HG03097 (cell line): ENCODE data around the gene SUMO3.
A peak's percentile ranks its signal among the peaks of the same experiment; 100 is the strongest.
"Not testable (repeated sequence)": the region's sequence is repeated elsewhere in the genome, so short reads cannot be mapped to it uniquely, and the experiment has no call there.

Source experiments
- ATAC-seq: cut with Tn5 transposase; IDR thresholded peaks from one replicate; pipeline ENCODE4 v1.9.1; 2021; ENCODE audit not compliant: unreplicated experiment, low FRiP score

The SUMO3 gene

DNA sequence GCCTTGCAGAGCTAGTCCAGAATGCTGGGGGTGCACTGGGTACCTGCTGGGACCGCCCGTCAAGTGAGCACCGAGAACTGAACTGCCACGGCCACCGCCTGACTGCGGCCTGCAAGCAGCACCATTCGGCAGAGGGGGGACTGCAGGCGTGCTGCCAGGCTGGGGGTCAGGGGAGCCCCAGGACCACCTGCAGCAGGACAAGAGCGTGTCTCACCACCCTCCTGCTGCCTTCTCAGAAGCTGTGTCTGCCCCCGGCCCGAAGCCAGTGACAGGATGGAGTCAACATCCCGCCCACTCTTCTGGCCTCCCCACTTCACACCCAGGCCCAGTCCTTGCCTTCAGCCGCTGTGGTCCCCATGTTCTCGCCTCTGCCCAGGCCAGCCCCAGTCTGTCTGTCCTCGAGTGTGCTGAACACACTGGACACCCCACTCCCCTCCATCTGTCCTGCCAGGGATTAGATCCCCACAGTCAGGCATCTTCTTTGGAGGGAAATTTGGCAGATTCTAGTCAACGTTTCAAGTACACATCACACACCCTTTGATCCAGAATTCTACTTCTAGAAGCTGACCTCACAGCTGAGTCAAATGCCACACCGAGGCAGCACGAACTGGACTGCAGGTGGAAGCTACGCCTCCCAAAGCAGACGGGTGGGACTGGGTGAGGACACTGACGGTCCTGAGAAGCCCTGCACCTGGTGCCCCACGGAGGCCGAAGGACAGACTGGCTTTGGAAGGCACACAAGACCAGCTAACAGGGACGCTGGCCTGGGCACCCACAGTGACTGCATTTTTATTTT lies 29.6 kb upstream of the SUMO3 start:
- no peak for ATAC-seq

DNA sequence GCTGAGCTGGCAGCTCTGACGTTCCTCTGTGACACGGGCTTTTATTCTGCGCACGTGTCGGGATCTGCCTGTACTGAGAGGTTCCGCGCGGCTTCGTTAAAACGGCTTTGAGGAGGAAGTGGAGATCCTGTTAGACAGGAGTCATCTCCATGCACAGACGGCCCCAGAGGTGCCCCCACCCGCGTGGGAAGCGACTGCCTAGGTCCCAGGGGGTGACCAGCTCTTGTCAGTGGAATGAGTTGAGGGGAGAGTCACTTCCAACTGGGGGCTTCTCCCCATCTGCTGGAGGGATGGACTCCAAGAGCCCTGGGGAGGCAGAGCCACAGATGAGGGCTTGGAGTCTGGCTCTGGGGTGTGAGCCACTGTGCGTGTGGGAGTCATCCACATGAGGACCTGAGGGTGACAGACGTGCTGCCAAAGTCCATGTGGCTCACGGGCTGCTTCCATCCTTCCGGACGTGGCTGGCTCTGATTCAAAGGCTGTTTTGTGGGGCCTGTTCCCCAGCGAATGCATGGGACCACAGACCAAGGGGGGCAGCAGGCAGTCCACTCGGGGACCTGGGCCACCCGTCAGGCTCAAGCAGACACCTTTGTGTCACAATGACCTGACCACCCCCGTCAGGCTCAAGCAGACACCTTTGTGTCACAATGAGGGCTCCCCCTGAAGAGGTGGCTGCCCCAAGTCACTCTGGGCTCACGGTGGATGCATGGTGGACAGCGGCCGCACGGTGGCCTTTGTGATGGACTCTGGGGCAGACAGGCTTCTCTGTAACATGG lies 28.8 kb upstream of the SUMO3 start:
- no peak for ATAC-seq

DNA sequence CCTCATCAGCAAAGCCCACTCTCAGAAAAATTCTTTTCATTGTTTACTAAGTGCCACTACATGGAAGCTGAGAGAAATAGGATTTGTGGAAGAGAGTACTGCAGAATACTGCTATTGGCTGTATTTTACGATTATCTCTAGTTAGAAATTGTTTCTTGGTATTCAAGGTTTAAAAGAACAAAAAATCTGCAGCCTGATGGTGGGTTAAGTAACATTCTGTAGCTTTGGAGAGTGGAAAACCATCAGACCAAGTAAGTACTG lies 28.3 kb upstream of the SUMO3 start:
- no peak for ATAC-seq

DNA sequence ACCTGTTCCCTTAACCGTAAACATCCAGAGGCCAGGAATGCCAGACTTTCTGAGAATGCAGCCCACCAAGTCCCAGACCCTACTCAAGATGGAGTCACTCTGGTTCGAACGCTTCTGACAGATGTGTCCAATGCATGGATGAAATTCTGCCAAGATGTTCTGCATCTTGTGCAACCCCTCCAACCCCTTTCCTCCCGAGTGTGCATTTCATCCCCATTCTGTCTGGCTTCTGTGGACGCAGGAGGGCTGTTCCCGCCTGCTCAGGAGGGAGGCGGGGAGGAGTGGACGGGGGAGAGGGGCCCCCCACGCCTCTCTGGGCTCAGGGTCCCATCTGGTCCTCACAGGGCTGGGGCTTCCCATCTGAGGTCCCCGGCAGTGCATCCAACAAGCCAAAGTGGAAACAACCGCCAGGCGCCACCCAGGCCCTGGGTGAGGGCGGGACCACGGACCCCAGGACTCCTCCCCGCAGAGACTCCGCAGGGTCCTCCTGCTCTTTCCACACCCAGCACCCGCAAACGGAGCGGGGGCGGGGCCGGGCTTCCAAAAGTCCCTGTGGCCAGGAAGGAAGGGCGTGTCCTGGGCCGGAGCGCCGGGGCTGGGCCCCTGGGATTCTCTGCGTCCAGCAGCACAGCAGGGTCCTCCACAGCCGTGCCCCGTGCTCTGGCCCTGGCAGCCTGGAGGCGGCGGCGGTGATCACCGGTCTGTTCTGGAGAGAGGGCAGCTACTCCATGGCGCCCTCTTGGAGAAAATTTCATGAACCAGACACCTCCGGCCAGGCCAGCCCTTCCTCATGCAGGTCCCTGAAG lies 27.8 kb upstream of the SUMO3 start:
- peak; percentile 49 for ATAC-seq

DNA sequence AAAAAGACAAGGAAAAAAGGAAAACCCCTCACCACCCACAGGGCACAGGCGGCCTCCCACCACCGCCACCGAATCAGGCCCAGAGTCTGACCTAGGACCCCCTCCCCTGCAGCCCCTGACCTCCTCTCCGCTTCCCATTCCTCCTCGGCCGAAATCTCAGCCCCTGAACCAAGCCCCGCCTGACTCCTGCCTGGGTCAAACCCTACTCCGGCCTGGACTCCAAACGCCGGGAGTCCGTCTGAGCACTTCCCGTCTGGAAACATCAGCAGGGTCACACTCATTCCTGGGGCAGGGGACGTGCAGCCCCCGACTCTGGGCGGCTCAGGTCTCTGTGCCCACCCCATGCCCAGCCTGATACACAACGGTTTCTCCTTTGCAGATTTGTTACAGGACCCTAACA lies 26.4 kb upstream of the SUMO3 start:
- no peak for ATAC-seq

DNA sequence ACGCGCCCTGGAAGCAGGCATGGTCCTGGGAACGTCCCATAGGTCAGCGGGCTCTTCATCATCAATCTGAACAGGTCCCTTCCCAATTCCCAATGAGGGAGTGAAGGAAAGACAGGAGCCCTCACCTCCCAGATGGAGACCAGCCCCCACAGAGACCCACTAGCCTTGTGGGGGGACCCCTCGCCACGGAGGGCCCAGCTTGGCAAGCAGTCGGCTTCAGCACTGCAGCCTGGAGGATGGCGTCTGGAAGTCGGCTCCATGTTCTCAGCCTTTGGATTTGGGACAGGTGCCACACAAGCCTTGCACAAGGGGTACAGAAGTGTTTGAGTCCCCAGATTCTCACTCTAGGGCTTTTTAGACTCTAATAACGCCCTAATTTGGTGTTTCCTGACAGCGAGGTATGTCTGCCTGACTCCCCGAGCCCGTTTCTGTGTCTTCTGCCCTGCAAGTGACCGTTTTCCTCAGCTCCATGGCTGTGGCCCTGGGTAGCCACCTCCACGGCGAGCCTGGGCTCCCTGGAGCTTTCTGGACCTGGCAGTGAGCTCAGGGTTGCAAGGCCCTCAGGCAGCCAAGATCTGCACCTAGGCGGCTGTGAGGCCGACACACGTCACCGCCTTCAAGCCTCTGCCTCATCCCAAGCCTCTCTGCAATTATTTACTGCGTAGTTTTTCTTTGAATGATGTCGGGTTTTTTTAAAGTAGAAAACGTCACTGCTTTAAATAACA lies 25.0 kb upstream of the SUMO3 start:
- no peak for ATAC-seq

DNA sequence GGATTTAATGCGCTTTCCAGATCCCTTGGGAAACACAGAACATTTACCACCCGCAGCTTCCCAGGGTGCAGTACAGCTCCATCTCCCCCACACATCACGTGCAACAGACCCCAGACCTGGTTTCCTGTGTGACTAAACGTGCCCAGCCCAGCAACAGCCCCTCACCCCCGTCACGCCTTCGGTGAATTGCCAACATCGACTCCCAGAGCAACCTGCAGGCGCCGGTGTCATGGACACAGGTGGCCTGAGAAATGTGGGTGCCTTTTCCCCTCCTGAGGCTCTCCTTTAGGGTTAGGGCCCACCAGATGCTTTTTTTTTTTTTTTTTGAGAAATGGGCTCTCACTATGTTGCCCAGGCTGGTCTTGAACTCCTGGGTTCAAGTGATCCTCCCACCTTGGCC lies 24.2 kb upstream of the SUMO3 start:
- no peak for ATAC-seq

DNA sequence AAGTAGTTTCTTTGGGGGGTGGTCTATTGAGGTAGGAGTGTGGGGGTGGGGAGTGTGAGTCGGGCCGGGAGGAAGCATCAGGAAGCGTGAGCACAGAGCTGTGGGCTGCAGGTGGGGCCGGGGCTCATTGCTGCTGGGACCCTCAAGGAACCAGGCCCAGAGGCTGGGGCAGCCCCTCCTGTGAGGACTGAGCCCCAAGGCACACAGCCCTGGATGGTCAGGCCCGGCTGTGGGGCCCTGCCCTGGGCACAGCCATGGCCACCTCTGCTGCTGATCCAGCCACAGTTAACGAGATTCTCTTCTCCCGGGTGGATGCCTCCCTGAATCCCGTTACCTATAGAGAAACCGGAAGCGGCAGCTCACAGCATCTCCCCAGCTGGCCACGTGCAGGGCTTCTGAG lies 22.9 kb upstream of the SUMO3 start:
- ATAC-seq = no peak

DNA sequence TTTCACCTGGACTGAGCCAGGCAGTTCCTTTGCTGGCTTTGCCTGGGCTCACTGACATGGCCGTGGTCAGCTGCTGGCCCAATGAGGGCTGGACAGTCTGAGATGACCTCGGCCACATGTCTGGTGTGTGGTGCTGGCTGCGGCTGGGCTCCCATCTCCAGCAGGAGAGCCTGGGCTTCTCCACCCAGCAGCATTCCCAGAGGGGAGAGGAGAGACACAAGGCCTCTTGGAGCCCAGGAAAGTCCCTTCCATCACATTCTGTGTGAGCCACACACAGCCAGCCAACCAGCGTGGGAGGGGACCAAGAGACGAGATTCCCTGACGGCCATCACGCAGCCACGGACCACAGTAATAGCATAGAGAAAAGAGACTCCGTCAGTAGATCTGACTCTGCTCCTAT lies 21.1 kb upstream of the SUMO3 start:
- no peak for ATAC-seq

DNA sequence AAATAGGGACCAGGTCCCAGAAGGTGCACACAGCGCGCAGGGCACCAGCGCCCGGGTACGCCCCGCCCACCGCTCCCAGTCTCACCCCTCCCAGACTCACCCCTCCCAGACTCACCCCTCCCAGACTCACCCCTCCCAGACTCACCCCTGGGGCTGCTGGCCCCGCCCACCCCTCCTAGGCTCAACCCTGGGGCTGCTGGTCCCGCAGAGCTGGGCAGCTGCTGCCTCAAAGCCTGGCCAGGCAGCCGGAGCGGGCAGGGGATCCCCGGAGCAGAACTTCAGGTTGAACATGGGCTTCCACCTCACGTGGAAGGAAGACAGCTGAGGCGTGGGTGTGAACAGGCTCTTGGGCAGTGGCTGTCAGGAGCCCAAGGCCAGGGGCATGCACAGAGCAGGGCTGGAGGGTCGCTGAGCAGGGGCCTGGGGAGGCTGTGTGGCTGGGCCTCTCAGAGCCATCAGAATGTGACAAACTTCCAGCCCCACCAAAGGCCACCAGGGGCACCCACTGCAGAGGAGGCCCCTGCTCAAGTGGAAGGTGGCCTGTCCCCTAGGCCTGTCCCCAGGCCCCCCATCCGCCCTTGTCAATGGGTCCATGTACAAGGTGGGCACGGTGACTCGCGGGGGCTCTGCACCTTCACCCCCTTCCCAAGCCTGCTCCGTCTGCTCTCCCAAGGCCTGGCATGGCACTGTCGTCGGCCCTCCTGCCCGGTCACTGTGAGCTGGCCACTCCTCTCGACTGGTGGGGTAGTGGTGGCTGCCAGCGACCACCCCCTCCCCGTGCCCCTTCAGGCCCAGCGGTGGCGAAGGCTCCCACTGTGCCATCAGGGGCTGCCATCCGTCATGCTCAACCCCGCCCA lies 20.4 kb upstream of the SUMO3 start:
- no peak for ATAC-seq

DNA sequence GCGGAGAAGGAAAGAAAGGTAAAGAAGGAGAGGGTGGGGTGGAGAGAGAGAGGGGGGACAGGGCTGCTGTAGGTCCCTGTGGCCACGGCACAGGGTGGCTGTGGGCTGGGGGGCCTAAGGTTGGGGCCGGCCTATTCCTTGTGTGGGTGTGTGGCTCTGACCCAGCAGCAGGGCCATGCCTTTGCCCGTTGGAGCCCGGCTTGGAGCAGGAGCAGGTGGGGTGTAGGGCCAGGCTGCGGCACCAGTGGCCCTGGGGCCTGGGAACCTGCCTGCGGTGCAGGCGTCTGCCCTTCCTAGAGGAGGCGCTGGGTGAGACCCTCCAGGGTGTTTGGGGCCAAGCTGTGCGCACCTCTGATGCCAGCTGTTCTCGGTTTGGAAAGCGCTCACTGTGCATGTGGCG lies 19.7 kb upstream of the SUMO3 start:
- no peak for ATAC-seq

DNA sequence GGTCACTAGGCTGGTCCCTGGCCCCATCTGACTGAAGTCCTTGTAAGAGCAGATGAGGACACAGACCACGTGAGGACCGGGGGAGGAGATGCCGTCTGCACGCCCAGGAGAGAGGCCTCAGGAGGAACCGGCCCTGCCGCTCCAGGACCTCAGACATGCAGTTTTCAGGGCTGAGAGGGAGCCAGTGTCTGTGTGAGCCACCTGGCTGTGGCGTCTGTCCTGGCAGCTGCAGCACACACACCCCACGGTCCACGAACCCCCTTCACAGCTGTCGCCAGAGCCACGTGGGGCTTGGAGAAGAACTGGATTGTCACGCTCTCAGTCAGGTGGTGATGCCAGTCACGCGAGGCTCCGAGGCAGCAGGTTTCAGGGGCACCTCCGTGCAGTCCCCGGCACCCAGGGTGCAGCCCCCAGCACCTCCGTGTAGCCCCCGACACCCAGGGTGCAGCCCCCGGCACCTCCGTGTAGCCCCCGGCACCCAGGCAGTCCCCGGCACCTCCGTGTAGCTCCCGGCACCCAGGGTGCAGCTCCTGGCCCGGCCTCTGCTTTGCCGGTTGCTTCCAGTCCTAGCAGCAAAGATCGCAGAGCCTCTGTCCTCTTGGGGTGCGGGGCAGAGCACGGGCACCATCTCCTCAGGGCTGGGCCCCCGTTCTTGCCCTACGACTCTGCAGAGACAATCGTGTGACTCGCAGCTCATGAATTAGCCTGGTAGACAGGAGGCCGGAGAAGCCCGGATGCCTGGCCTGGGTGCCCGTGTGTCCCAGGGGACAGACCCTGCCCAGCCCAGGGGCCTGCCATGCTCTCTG lies 19.0 kb upstream of the SUMO3 start:
- ATAC-seq = no peak

DNA sequence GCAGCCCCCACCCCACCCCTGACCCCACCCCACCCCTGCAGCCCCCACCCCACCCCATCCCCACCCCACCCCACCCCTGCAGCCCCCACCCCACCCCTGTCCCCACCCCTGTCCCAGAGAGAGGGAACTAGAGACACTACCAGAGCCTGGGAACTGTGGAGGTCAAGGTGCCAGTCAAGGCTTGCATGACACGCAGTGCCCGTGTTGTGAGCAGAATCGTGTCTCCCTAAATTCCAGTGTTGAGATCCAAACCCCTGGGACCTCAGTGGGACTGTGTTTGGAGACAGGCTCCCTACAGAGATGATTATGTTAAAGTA lies 18.4 kb upstream of the SUMO3 start:
- no peak for ATAC-seq

DNA sequence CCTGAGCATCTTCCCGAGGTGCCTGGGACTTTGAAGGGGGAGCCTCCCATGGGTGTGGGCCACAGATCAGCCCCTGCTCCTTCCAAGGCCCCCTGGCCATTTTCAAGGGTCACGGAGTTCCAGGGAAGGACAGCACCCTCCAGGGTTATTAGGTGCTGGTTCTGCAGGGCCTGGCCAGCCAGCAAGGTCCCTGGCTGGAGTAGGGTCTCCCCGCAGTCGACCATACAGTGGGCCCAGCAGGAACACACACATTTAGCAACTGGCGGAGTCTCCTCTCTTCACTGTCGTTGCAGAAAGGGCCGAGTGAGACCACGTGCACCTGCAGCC lies 17.7 kb upstream of the SUMO3 start:
- no peak for ATAC-seq

DNA sequence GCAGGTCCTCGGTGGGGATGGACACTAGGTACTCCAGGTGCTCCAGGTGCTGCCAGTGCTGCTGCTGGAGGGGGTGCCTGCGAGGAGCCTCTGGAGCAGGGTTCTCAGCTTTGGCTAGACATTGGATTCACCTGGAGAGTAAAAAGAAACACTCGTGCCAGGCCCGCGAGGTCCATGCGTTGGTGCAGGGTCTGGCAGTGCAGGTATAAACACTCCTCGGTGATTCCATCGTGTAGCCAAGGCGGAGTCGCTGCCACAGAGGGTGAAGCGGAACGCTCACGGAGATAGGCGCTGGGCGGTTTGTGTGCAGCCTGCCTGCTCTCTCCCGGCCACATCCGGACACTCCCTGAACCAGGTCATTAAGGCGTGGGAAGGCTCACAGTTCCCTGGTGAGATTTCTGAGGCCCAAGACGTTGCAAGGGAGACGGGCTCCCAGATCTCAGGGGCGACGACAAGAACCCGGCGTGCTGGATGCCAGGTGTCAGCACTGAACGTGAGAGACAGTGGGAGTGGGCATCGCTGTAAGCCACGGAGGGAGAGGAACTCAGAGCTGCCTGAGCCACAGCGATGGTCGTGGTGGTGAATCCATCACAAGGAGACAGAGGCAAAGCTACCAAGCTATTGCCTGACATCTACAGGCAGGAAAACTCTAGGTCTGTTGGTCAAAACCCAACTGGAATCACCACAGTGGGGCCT lies 17.2 kb upstream of the SUMO3 start:
- ATAC-seq = no peak

DNA sequence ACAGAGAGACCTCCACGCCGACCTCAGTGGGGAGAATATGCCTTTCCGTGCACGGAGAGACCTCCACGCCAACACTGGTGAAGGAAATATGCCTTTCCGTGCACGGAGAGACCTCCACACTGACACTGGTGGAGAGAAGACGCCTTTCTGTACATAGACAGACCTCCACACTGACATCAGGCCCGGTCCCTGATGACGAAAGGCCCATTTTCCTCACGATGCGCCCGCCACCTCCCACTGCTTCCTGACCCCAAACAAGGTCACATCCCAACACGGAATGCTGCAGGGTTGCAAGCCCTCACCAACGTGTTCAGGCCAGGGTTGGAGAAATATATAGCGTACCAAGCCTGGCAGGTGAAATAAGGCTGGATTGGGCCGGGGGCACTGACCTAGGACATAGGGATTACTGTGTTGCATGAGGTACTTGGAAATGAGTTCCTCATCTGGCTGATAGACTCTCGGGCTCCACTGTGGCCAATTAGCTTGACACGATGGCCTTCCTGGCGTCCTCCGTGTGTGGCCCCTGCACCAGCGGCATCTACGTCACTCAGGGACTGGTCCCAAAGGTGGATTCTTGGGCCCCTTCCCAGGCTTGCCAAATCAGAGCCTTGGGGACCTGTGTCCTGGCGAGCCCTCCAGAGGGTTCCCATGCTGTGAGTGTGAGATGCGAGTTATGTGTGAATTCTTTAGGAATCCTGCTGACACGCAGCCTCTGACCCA lies 16.5 kb upstream of the SUMO3 start:
- ATAC-seq = no peak

DNA sequence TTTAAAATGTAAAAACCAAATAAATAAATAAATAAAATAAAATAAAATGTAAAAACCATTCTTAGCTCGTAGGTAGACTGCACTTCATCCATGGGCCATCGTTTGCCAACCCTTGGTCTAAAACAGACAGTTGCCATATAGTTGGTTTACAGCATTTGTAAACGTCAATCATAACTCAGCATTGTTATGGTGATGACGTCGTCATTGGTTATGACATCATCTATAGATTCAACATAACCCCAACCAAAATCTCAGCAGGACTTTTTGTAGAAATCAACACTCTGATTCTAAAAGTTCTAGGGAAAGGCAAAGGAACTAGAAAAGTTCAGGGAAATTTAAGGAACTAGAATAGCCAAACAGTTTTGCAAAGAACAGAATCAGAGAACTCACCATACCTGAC lies 15.8 kb upstream of the SUMO3 start:
- ATAC-seq = no peak

DNA sequence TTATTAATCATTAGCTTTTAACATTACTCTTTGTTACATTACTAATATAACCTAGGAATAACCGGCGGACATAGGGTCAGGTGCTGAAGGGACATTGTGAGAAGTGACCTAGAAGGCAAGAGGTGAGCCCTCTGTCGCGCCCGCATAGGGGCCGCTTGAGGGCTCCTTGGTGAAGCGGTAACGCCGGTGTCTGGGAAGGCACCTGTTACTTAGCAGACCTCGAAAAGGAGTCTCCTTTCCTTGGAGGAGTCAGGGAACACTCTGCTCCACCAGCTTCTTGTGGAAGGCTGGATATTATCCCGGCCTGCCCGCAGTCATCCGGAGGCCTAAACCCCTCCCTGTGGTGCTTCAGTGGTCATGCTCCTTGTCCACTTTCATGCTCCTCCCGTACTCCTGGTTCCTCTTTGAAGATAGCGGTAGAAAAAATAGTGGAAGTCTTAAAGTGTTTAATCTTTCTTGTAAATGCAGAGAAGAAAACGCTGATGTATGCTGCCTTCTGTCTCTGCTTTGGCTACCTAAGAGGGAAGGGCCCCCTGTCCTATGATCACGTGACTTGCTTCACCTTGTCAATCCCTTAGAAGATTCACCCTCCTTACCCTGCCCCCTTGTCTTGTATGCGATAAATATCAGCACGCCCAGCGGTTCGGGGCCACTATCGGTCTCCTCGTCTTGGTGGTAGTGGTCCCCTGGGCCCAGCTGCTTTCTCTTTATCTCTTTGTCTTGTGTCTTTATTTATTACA lies 14.8 kb upstream of the SUMO3 start:
- ATAC-seq = not testable (repeated sequence)
